NCI-H2029 treated with DMSO at 0.1 percent for 48 hours (cell line): Measurements from ENCODE around the gene ATP6V0E1.
"Not testable (repeated sequence)": the region's sequence is repeated elsewhere in the genome, so short reads cannot be mapped to it uniquely, and the experiment has no call there.

ENCODE experiments used
- DNase-seq: peaks from one replicate; lab custom pipeline; 2025; lab: John Stamatoyannopoulos, UW

The ATP6V0E1 gene

DNA sequence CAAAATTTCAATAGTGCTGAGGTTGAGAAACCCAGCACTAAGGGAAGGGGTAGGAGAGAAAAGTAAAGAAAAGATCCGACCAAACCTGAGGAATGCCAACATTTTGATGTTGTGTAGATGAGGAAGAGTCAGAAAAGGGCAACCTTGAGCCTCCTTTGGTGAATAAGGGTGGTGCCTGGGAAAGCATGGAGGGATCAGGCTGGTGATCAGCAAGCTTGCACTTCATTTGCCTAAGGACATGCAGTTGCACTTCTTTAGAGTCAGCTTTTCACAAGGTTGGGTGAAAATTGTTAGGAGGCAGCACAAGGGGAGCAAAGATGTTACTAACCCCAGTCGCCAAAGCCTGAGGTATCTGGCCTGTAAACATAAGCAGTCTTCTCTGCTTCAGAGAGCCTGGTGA is 20.4 kb downstream of the ATP6V0E1 start:
- no peak for DNase-seq

DNA sequence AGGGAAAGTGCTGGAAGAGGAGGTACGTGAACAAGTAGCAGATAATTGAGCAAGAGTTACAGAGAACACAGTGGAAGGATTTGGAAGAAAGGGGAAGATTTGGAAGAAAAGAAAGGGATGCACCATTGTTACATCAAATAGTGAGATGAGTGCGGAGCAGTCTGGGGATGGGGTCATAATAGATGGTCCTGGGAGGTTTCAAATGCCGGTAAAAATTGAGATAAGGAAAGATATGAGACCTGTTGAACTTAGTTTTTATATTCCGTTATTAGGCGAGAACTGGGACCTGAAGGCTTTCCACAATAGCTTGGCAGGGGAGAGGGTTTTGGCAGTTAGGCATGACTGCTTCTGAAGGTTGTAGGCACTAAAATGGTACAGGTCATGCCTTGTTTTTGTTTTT is 20.9 kb downstream of the ATP6V0E1 start:
- no peak for DNase-seq

DNA sequence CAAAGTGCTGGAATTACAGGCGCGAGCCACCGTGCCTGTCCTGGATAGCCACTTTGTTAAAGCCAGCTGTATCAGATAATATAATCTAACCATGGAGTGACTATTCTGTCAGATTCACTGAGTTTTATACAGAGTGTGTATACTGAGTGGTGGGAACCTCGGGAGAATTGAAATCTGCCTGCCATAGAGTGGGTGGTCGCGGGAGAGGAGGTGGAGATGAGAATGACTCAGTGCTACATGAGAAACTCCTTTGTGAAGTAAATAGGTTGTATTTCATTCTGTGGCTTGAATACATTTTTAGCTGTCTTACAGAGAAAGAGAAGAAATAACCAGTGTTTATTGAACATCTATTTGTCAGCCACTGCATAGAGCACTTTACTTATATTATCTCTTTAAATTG is 26.4 kb downstream of the ATP6V0E1 start:
- no peak for DNase-seq

DNA sequence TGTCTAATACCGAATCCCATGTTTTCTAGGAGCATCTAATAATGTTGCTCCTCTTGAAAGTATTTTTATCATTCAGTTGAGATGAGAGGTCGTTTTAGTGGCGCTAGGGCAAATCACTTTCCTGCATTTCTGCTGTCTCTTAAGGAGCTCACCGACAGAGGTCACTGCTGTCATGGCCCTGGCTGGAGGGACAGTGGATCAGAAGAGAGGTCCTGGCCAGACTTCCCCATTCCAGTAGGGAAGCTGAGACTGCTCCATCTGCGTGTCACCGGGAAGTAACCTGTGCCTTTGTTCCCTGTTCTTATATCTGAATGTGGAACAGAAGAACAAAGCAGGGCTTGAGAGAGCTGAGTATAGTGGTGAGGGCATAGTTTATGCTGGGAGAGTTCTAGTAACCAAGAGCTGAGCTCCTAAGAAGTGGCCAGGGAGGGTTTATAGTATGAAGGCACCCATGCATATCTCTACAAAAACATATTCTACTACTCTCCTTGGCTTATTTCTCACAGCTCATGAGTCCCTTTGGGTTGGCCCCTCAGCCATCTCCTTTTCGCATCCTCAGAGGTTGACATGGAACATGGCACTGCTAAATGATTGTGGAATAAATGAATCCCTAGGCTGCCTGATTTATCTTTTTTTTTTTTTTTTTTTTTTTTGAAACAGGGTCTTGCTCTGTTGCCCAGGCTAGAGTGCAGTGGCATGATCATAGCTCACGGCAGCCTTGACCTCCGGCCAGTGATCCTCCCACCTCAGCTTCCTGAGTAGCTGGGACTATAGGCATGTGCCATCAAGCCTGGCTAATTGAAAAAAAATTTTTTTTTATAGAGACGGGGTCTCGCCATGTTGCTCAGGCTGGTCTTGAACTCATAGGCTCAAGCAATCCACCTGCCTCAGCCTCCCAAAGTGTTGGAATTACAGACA is 27.2 kb downstream of the ATP6V0E1 start:
- no peak for DNase-seq

DNA sequence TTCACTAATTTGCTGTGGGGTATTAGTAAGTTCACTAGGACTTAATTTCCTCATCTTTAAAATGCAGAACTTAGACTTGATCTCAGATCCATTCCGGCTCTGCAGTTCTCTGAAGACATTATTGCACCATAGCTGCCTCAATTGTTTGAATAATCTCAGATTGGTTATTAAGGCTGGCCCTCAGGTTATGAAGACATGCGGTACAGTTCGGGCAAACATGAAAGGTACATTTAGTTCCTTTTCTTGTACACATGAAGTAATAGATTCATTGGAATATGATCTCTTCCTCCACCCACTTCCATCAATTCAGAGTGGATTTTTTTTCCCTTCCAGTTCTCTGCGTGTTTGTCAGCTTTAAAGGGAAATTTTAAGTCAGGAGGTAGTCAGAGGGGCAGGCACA is 28.0 kb downstream of the ATP6V0E1 start:
- no peak for DNase-seq

DNA sequence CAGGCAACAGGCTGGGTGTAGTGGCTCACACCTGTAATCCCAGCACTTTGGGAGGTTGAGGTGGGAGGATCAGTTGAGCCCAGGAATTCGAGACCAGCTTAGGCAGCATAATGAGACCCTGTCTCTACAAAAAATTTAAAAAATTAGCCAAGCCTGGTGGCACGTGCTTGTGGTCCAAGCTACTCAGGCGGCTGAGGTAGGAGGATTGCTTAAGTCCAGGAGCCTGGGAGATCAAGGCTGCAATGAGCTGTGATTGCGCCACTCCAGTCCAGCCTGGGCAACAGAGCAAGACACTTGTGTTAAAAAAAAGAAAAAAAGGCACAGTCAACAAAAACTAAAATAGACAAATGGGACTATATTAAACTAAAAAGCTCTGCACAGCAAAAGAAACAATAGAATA is 29.3 kb downstream of the ATP6V0E1 start:
- DNase-seq, result no peak

DNA sequence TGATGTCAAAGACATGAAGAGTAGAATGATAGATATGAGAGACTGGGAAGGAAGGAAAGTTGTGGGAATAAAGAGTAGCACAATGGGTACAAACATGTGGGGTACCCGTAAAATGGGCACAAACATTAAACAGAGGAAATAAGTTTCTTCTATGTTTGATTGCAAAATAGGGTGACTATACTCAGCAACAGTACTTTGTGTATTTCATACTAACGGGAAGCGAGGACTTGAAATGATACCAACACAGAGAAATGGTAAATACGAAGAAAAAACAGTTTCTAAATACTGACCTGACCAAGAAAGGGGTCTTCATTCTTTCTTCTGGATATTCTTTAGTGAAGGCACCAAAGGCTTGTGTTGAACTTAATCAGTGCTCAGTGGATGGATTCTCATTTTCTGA is 31.1 kb downstream of the ATP6V0E1 start:
- no peak for DNase-seq

DNA sequence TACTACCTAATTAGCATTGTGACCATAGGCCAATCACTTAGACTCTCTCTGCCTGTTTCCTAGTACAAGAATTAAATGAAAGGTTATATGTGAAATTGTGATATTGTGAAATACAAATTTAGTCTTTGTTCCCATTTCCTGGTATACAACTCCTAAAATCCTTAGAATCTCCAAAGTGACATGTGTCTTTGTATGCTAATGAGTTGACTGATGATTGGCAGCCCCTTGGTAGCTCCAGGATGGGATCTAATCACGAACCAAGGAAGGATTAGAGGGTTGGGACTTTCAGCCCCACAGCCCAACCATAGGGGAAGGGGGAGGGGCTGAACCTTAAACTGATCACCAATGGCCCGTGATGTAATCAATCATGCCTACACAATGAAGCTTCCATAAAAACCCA is 31.6 kb downstream of the ATP6V0E1 start:
- no peak for DNase-seq

DNA sequence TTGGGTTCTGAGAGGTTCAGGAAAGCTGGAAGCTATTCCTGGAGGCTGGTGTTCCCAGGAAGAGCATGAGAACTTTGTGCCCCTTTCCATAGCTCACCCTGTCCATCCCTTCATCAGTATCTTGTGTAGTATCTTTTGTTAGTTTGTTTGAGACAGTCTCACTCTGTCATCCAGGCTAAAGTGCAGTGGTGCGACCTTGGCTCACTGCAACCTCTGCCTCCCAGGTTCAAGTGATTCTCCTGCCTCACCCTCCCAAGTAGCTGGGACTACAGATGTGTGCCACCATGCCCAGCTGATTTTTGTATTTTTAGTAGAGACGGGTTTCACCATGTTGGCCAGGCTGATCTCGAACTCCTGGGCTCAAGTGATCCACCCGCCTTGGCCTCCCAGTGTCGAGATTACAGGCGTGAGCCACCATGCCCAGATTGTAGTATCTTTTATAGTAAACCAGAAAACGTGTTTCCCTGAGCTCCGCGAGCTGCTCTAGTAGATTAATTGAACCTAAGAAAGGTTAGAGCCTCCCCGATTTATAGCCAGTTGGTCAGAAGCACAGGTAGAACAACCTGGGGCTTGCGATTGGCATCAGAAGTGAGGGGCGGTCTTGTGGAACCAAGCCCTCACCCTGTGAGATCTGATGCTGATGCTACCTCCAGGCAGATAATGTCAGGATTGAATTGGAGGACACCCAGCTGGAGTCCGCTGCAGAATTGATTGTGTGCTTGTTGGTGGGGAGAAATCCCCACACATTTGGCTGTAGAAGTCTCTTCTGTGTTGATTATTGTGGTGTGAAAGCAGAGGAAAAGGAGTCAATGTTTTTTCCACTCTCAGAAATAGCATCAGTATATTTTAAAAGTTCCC is 32.3 kb downstream of the ATP6V0E1 start:
- DNase-seq, result no peak

DNA sequence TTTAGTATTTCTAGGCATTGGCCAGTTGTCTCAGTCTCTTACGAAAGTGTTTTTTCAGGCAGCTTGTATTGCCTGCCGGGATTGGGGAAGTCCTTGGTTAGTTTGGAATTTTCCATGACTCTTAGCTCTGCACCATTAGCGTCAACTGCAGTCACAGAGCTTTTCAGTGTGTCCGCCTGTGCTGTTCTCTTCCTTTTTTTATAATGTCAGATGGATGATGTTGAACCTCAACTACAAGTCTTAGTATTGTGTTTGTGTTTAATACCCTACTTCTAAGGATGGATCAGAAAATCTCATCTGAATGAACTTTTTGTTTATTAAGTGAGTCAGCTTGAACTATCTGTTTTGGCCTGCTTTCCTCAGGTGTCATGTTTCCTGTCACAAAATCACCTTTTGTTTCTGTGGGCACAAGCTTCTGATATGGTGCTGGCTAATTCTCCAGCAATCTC is 33.1 kb downstream of the ATP6V0E1 start:
- DNase-seq, result no peak

DNA sequence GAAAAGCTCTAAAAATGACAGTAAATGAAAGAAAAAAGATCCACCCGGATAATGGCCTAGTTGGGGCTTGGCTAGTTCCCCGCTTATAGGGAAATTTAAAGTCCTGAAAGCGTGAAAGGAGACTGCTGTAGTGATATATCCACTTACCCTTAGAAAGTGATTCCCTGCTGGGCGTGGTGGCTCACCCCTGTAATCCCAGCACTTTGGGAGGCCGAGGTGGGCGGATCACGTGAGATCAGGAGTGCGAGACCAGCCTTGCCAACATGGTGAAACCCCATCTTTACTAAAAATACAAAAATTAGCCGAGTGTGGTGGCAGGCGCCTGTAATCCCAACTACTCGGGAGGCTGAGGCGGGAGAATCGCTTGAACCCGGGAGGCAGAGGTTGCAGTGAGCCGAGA is 33.5 kb downstream of the ATP6V0E1 start:
- DNase-seq, result not testable (repeated sequence)

DNA sequence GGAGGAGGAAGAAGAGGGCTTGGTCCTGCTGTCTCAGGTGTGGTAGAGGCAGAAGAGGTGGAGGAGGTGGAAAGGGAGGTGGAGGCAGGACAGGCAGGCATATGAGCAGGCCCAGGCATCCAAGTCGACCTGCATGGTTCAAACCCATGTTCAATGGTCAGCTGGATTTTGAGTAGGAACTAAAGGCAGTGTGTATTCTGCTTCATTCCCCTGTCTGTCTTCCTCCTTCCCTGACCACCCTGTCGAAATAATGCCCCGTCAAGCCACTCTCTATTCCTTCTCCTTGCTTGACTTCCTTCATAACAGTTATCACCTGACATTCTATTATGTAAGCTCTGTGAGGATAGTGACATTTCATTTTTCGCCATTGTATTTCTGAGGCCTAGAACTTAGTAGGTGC is 34.8 kb downstream of the ATP6V0E1 start:
- DNase-seq, result no peak

DNA sequence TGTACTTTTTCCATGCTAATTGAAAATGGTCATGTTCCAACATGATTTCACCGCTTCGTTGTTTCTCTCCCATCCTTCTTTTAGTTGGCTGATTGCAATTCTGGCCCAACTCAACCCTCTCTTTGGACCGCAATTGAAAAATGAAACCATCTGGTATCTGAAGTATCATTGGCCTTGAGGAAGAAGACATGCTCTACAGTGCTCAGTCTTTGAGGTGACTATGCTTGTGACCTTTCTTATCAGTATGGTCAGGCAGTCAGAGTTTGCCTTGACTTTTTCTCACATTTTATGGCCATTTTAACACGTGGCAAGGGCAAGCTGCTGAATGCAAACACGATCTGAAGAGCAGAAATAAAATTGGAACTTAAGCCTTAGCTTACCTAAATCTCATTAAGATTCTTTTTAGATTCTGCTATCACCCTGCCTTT is 36.6 kb downstream of the ATP6V0E1 start:
- DNase-seq, result no peak

DNA sequence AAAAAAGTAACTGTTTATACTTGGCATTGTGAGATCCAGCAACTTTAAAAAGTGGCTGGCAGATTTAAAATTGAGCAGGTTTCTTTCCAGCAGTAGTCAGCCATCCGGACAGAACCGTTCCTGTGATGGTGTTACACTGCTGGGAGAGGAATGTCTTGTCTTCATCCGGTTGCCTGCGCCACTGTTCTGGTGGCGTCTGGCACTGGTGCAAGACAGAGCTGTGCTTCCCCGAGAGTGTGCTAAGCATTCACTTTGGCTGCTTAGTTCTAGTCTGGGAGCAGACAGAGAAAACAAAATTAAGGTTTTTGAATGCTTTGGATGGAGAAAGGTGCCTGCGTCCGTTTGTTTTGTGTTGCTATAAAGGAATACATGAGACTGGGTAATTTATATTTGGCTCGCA is 37.1 kb downstream of the ATP6V0E1 start:
- DNase-seq, result no peak

DNA sequence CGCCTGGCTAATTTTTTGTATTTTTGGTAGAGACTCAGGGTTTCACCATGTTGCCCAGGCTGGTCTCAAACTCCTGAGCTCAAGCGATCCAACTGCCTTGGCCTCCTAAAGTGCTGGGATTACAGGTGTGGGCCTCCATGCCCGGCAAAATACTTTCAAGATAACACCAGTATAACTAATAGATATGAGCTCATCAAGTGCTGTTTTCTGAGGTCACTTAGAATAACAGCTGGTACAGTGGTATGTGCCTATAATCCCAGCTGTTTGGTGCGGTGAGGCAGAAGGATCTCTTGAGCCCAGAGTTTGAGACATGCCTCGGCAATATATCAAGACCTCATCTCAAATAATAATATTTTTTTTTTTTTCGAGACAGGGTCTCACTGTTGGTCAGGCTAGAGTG is 42.1 kb downstream of the ATP6V0E1 start:
- no peak for DNase-seq

DNA sequence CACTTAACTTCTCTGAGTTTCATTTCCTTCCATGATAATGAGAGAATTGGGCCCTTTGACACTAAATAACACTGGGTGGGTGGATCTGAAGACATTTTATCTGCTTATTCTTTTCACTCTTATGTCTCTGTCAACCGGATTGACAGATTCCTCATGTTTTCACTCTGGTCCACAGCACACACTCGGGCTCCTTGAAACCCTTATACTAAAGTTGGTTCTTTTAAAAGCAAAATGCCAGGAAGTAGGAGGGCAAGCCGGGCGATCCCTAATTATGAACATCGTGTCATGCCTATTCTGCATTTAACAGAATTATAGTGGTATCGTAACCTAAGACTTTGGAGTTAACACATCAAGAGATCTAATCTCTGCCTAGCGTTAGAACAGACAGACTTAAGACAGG is 44.3 kb downstream of the ATP6V0E1 start:
- no peak for DNase-seq

DNA sequence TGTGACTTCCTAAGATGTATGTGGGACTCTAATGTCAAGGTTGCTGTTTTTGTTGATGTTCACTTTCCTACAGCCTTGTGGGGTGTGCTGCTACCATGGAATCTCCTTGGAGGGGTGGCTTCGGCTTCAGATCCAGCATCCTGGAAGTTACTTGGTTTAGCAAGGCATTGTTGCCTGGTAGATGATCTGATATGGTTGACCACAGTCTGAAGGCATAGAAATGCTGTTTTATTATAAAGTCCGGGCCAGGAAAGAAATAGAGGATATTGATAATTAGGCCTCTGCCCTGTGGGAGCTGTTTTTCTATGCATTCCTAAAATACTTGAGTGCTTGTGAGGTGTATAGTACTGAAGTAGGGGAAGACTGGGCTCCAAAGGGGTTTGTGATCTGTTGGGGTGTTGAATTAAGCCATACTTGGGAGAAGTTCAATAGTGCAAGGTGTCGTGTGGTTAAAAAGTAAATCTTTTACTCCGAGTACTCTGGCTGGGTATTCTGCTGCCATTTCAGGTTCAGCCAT is 45.3 kb downstream of the ATP6V0E1 start:
- no peak for DNase-seq

DNA sequence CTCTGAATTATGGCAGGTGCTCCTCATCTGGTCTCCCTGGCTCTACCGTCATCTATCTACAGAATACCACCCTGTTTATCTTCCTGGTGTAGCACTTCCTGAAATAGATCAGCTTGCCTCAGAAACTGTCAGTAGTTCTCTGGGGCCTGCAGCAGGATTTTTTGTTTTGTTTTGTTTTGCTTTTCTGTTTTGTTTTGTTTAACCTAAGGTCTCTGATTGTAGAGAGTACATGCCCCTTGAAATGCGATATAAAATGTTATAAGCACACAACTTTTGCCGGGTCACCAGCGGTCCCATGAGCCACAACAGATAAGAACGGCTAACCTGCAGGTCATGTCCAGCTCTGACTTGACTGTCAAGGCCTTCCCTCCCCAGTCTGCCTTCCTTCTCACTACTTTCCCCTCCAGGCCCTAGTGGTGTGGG is 45.9 kb downstream of the ATP6V0E1 start:
- no peak for DNase-seq

DNA sequence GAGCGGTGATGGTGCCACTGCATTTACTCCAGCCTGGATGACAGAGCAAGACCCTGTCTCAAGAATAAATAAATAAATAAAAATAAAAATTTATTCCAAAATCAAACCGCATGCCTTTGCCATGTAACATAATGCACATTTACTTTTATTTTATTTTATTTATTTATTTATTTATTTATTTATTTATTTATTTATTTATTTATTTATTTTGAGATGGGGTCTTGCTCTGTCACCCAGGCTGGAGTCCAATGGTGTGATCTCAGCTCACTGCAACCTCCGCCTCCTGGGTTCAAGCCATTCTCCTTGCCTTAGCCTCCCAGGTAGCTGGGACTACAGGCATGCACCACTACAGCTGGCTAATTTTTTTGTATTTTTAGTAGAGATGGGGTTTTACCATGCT is 48.5 kb downstream of the ATP6V0E1 start:
- not testable (repeated sequence) for DNase-seq

DNA sequence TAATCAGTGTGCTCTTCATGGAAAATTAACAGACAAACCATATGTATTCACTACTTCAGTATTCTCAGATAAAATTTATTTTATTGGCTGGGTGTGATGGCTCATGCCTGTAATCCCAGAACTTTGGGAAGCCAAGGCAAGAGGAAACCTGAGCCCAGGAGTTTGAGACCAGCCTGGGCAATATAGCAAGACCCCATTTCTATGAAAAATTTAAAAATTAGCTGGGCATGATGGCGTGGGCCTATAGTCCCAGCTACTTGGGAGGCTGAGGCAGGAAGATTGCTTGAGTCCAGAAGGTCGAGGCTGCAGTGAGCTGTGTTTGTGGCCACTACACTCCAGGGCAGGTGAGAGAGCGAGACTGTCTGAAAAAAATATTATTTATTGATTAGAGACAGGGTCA is 49.2 kb downstream of the ATP6V0E1 start:
- no peak for DNase-seq

DNA sequence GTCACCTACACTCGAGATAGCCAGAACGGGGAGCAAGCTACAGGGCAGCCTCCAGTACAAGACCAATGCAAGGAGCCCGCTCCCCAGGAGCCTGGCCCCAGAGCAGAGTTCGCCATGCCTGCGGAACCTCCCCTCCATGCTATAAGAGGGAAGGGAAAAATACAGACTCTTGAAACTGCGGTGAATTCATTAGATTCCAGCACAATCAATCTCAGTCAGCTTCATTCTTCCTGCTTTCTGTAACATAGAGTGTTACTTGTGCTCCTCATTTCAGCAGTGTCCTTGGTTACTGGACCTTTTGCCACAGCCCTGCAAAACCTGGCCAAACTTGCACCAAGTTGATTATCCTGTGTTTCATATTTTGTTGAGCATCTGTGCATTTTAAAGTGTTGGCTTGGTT is 50.4 kb downstream of the ATP6V0E1 start:
- DNase-seq, result no peak

DNA sequence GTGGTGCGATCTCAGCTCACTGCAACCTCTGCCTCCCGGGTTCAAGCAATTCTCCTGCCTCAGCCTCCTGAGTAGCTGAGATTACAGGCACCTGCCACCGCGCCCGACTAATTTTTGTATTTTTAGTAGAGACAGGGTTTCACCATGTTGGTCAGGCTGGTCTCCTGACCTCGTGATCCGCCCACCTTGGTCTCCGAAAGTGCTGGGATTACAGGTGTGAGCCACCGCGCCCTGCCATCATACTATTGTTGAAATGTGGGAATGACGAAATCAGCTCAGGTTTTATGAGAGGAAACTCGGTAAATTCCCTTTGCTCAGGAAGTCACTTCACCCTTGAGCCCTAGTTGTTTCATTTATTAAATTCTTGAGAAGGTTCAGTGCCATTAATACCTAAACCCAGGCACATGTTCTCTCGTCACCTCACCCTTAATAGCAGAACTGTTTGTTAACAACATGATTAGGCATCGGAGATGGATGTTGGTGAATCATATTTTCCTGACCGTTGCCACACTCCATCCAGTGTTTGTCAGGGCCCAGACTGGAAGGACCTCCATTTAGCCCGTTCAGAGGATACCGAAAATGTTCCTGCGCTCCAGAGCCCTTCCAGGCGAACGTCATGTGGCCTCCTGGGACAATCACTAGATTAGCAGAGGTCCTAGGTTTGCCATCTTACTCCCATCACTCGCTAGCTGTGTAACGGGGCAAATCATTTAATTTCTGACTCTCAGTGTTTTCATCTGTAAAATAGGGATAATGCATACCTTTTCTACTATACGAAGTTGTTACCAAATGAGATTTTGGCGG is 52.5 kb downstream of the ATP6V0E1 start:
- no peak for DNase-seq
